ENCODE data around the gene BTRC.
"Not testable (repeated sequence)": the region's sequence is repeated elsewhere in the genome, so short reads cannot be mapped to it uniquely, and the experiment has no call there.

BTRC gene

DNA sequence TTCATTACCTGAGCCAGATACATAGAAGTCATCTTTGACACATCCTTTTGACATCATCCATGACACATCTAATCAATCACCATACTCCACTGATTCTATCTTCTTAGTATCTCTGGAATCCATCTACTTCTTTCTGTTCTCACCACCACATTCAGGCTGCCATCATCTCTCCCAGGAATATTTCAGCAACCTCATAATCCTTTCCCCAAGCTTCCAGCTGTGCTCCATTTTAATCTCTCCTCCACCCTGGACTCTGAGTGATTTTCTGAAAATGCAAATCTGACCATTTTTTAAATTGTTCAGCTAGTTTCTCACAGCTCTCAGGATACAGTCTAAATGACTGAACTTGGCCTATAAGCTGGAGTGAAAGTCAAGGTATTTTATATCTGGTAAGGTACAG, 2.5 kb upstream of the BTRC start:
- no peak overlapping the region for H3K27ac ChIP-seq (ENCODE audit: low read depth, low read length)
- peaks cover 7% of the 10 kb centered on the region for H3K79me1 ChIP-seq (ENCODE audit: low read length)
- H3K9me3 ChIP-seq (ENCODE audit: insufficient read depth, low read depth, low read length) = no peaks in the 10 kb centered on the region
- DNase-seq = peak; percentile 19 to 25
- no peak overlapping the region for H4K91ac ChIP-seq (ENCODE audit: low read depth, low read length)
- no peak overlapping the region for H3K18ac ChIP-seq (ENCODE audit: low read length)
- H2AK5ac ChIP-seq (ENCODE audit: low read length) = no peak overlapping the region
- no peak overlapping the region for H4K12ac ChIP-seq (ENCODE audit: low read depth, low read length)
- H3K23ac ChIP-seq (ENCODE audit: low read length) = no peak overlapping the region
- H3K4me1 ChIP-seq (ENCODE audit: control insufficient read depth in 1 of 2, insufficient read depth in 2 of 2, low read length in 2 of 2) = peaks cover 3 to 4% of the 10 kb centered on the region in 2 experiments
- peaks cover 6% of the 10 kb centered on the region for H3K79me2 ChIP-seq (ENCODE audit: control insufficient read depth, insufficient read depth, low read length, poor library complexity)
- no peak overlapping the region for H4K8ac ChIP-seq (ENCODE audit: low read depth, low read length)
- no peak overlapping the region for H3K4me2 ChIP-seq (ENCODE audit: low read length)
- no peak overlapping the region for H3K9ac ChIP-seq (ENCODE audit: low read length)
- H3K27me3 ChIP-seq (ENCODE audit: insufficient read depth, low read length) = no peaks in the 10 kb centered on the region
- H3K4ac ChIP-seq (ENCODE audit: low read depth, low read length) = no peak overlapping the region
- H3K14ac ChIP-seq (ENCODE audit: low read length) = no peak overlapping the region
- H3K4me3 ChIP-seq (ENCODE audit: low read depth, low read length) = no peak overlapping the region
- H2BK5ac ChIP-seq (ENCODE audit: low read depth, low read length, poor library complexity) = no peak overlapping the region
- H2AFZ ChIP-seq (ENCODE audit: insufficient read depth, low read length, poor library complexity) = no peak overlapping the region
- H3K36me3 ChIP-seq (ENCODE audit: control insufficient read depth in 1 of 2, insufficient read depth in 2 of 2, low read length in 2 of 2) = no peaks in the 10 kb centered on the region
- H2BK120ac ChIP-seq (ENCODE audit: insufficient read depth, low read length, poor library complexity) = no peak overlapping the region
- no peak overlapping the region for H2BK12ac ChIP-seq (ENCODE audit: low read length)

- WGBS (ENCODE audit: extremely low coverage, insufficient coverage, insufficient read length) = no CpG with 5 or more reads among the region's 10 CpGs
- H3K36me3 ChIP-seq (ENCODE audit: control insufficient read depth in 1 of 2, insufficient read depth in 2 of 2, low read length in 2 of 2); H2BK12ac ChIP-seq (ENCODE audit: low read length); H3K9me3 ChIP-seq (ENCODE audit: insufficient read depth, low read depth, low read length); H3K14ac ChIP-seq (ENCODE audit: low read length); H4K91ac ChIP-seq (ENCODE audit: low read depth, low read length); H3K18ac ChIP-seq (ENCODE audit: low read length); H3K79me1 ChIP-seq (ENCODE audit: low read length); H4K8ac ChIP-seq (ENCODE audit: low read depth, low read length); H2AFZ ChIP-seq (ENCODE audit: insufficient read depth, low read length, poor library complexity); DNase-seq; H3K27ac ChIP-seq (ENCODE audit: low read depth, low read length); H3K4ac ChIP-seq (ENCODE audit: low read depth, low read length); H2BK120ac ChIP-seq (ENCODE audit: insufficient read depth, low read length, poor library complexity); H3K4me3 ChIP-seq (ENCODE audit: low read depth, low read length); H2AK5ac ChIP-seq (ENCODE audit: low read length); H2BK5ac ChIP-seq (ENCODE audit: low read depth, low read length, poor library complexity); H3K9ac ChIP-seq (ENCODE audit: low read length); H3K27me3 ChIP-seq (ENCODE audit: insufficient read depth, low read length); H4K12ac ChIP-seq (ENCODE audit: low read depth, low read length); H3K79me2 ChIP-seq (ENCODE audit: control insufficient read depth, insufficient read depth, low read length, poor library complexity); H3K4me1 ChIP-seq (ENCODE audit: control insufficient read depth in 1 of 2, insufficient read depth in 2 of 2, low read length in 2 of 2); H3K4me2 ChIP-seq (ENCODE audit: low read length); H3K23ac ChIP-seq (ENCODE audit: low read length): not testable (repeated sequence)
Observed at GRCh38 chr10:101352857-101353256, 1.1 kb upstream of the BTRC start.

DNA sequence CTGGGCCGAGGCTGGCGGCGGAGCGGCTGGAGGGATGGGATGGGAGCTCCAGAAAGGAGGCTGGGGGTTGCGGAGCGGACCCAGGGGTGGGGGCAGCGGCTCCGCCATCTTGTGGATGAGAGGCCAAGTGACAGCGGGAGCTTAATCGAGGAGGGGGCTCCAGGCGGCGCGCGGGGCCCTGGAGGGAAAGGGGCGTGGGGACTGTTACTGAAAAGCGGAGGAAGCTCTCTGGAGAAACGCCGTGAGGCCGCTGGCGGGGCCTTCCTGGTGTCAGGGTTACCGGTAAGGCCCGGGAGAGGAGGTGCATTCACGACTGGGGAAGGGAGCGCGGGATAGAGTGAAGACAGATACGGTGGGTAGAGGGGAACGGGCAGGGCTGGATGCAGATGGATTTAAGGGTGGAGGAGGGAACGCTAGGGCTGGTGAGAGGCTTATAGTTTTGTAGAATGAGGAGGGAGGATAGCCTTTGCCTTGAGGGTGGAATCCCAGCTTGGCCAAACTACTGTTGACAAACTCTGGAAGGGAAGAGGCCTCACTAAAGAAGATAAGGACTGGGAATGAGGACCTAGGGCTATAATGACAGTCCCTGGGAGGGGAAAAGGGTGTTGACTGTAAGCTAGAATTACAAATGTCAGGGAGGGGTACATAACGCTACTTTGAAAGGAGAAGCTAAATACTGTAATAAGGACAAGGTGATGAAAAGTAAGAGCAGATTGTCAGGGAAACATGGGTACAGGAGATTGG, 535 bp downstream of the BTRC start:
- H3K36me3 ChIP-seq (ENCODE audit: control insufficient read depth in 1 of 2, insufficient read depth in 2 of 2, low read length in 2 of 2) = peaks cover 0 to 2% of the 10 kb centered on the region in 2 experiments
- H3K27me3 ChIP-seq (ENCODE audit: insufficient read depth, low read length) = no peaks in the 10 kb centered on the region
- peak overlapping the region; percentile 70 for H3K4ac ChIP-seq (ENCODE audit: low read depth, low read length)
- peak overlapping the region; percentile 83 for H3K18ac ChIP-seq (ENCODE audit: low read length)
- H2AK5ac ChIP-seq (ENCODE audit: low read length) = no peak overlapping the region
- peak overlapping the region; percentile 86 for H3K14ac ChIP-seq (ENCODE audit: low read length)
- WGBS (ENCODE audit: extremely low coverage, insufficient coverage, insufficient read length) = no CpG with 5 or more reads among the region's 29 CpGs
- H3K4me3 ChIP-seq (ENCODE audit: low read depth, low read length) = peak overlapping the region; percentile 99
- H3K79me1 ChIP-seq (ENCODE audit: low read length) = peaks cover 7% of the 10 kb centered on the region
- H3K9ac ChIP-seq (ENCODE audit: low read length) = peak overlapping the region; percentile 90
- H3K27ac ChIP-seq (ENCODE audit: low read depth, low read length) = peak overlapping the region; percentile 86
- peak; percentile 22 to 52 for DNase-seq
- peak overlapping the region; percentile 79 for H4K91ac ChIP-seq (ENCODE audit: low read depth, low read length)
- H2BK5ac ChIP-seq (ENCODE audit: low read depth, low read length, poor library complexity) = peak overlapping the region; percentile 74
- H2AFZ ChIP-seq (ENCODE audit: insufficient read depth, low read length, poor library complexity) = peak overlapping the region; percentile 97
- peak overlapping the region; percentile 92 for H4K8ac ChIP-seq (ENCODE audit: low read depth, low read length)
- peak overlapping the region; percentile 70 for H2BK120ac ChIP-seq (ENCODE audit: insufficient read depth, low read length, poor library complexity)
- peaks cover 3 to 4% of the 10 kb centered on the region in 2 experiments for H3K4me1 ChIP-seq (ENCODE audit: control insufficient read depth in 1 of 2, insufficient read depth in 2 of 2, low read length in 2 of 2)
- H3K9me3 ChIP-seq (ENCODE audit: insufficient read depth, low read depth, low read length) = no peaks in the 10 kb centered on the region
- no peak overlapping the region for H3K23ac ChIP-seq (ENCODE audit: low read length)
- peak overlapping the region; percentile 83 for H3K4me2 ChIP-seq (ENCODE audit: low read length)
- H3K79me2 ChIP-seq (ENCODE audit: control insufficient read depth, insufficient read depth, low read length, poor library complexity) = peaks cover 7% of the 10 kb centered on the region
- H4K12ac ChIP-seq (ENCODE audit: low read depth, low read length) = peak overlapping the region; percentile 92
- H2BK12ac ChIP-seq (ENCODE audit: low read length) = no peak overlapping the region

- Histone ChIP-seq H3K4ac (ENCODE audit: low read depth, low read length) (no peak overlapping the region), H3K27ac (ENCODE audit: low read depth, low read length) (no peak overlapping the region), H2AFZ (ENCODE audit: insufficient read depth, low read length, poor library complexity) (no peak overlapping the region), H3K27me3 (ENCODE audit: insufficient read depth, low read length) (no peaks in the 10 kb centered on the region), H2BK12ac (ENCODE audit: low read length) (no peak overlapping the region), H3K36me3 (ENCODE audit: control insufficient read depth in 1 of 2, insufficient read depth in 2 of 2, low read length in 2 of 2) (peaks cover 0 to 2% of the 10 kb centered on the region in 2 experiments), H4K12ac (ENCODE audit: low read depth, low read length) (no peak overlapping the region), H3K14ac (ENCODE audit: low read length) (no peak overlapping the region), H2AK5ac (ENCODE audit: low read length) (no peak overlapping the region), H3K9me3 (ENCODE audit: insufficient read depth, low read depth, low read length) (no peaks in the 10 kb centered on the region), H3K18ac (ENCODE audit: low read length) (no peak overlapping the region), H3K9ac (ENCODE audit: low read length) (no peak overlapping the region), H4K8ac (ENCODE audit: low read depth, low read length) (no peak overlapping the region), H4K91ac (ENCODE audit: low read depth, low read length) (no peak overlapping the region), H3K79me2 (ENCODE audit: control insufficient read depth, insufficient read depth, low read length, poor library complexity) (peaks cover 7% of the 10 kb centered on the region), H3K4me1 (ENCODE audit: control insufficient read depth in 1 of 2, insufficient read depth in 2 of 2, low read length in 2 of 2) (peaks cover 3 to 4% of the 10 kb centered on the region in 2 experiments), H2BK120ac (ENCODE audit: insufficient read depth, low read length, poor library complexity) (no peak overlapping the region), H3K4me3 (ENCODE audit: low read depth, low read length) (no peak overlapping the region), H3K4me2 (ENCODE audit: low read length) (peak overlapping the region; percentile 83), H2BK5ac (ENCODE audit: low read depth, low read length, poor library complexity) (no peak overlapping the region), H3K23ac (ENCODE audit: low read length) (no peak overlapping the region), H3K79me1 (ENCODE audit: low read length) (peaks cover 7% of the 10 kb centered on the region)
- no CpG with 5 or more reads among the region's 6 CpGs for WGBS (ENCODE audit: extremely low coverage, insufficient coverage, insufficient read length)
- no peak for DNase-seq
Observed at GRCh38 chr10:101355072-101355706, 1.2 kb downstream of the BTRC start.

All from trophoblast cell (in vitro differentiated cells and primary cell).